ENCODE measurements around the gene ZNF653. TPM values are rescaled to one million over a fixed set of nuclear protein-coding genes. Genes with fewer than 3 reads are reported as not detected.
A peak's percentile ranks its signal among the peaks of the same experiment; 100 is the strongest.
"Not testable (repeated sequence)": the region's sequence is repeated elsewhere in the genome, so short reads cannot be mapped to it uniquely, and the experiment has no call there.

The ZNF653 gene
- total RNA-seq, 4 donors from 2014 or later, result 3.3 to 8.4 (median 5.3) TPM

GRCh38 chr19:11435833-11436313, 69.8 kb downstream of the ZNF653 start:
- DNase-seq (ENCODE audit: low spot score) (no peak), ATAC-seq (ENCODE audit: low FRiP score) (no peak)
- TF ChIP-seq CTCF (IDR thresholded peaks at IDR 0.05), result no peak

- peak; percentile 60 to 95 (median 92) for TF ChIP-seq CTCF (IDR thresholded peaks at IDR 0.05)
- DNase-seq (ENCODE audit: low spot score) (peak; percentile 93), ATAC-seq (ENCODE audit: low FRiP score) (peak; percentile 99)
Measured at GRCh38 chr19:11435057-11435832, 70.4 kb downstream of the ZNF653 start, which contains the start of the genes ODAD3 and PRKCSH. Gene ODAD3, minus strand, starts transcription at chr19:11435121. Its CDS starts 105 bp downstream, at chr19:11435016. Gene PRKCSH, plus strand, starts transcription at chr19:11435635. Its CDS starts 483 bp downstream, at chr19:11436118.

GRCh38 chr19:11434703-11435056, 71.0 kb downstream of the ZNF653 start:
- ATAC-seq (ENCODE audit: low FRiP score), result no peak
- no peak for TF ChIP-seq CTCF (IDR thresholded peaks at IDR 0.05)

GRCh38 chr19:11433526-11433925, 72.1 kb downstream of the ZNF653 start:
- DNase-seq (ENCODE audit: low spot score); ATAC-seq (ENCODE audit: low FRiP score): not testable (repeated sequence)

More at GRCh38 chr19:11434703-11435056, 71.0 kb downstream of the ZNF653 start:
- no peak for DNase-seq (ENCODE audit: low spot score)

Small RNA genes within 50 kb of the gene (small RNA-seq; reads per million reads assigned to genes)
- gene MIR7974 (not detected), gene RN7SL833P (not detected)

Other genes with a start within 250 kb of the ZNF653 start
- gene DOCK6, start 243.3 kb downstream of the ZNF653 start, total RNA-seq, result 100 to 1,000 TPM in 1 of 4 donors, 10 to 100 TPM in 3; 17.1 to 109 (median 41.4) TPM
- not detected for gene TSPAN16, start 209.7 kb downstream of the ZNF653 start, total RNA-seq
- gene RAB3D, start 166.2 kb downstream of the ZNF653 start, total RNA-seq, result 10 to 100 TPM in 3 of 4 donors, 1 to 10 TPM in 1; 8.6 to 33.3 (median 16.8) TPM
- 100 to 1,000 TPM; 144 to 252 (median 185) TPM for gene TMEM205, start 159.6 kb downstream of the ZNF653 start, total RNA-seq
- 10 to 100 TPM; 12.0 to 22.4 (median 16.6) TPM for gene CCDC159, start 159.3 kb downstream of the ZNF653 start, total RNA-seq
- 10 to 100 TPM in 3 of 4 donors, 1 to 10 TPM in 1; 10.0 to 30.6 (median 13.9) TPM for gene PLPPR2, start 150.4 kb downstream of the ZNF653 start, total RNA-seq
- gene SWSAP1, start 131.2 kb downstream of the ZNF653 start, total RNA-seq, result 1 to 10 TPM in 3 of 4 donors, under 1 TPM in 1; 0.48 to 3.8 (median 1.6) TPM
- 10 to 100 TPM in 1 of 4 donors, 1 to 10 TPM in 3; 3.8 to 13.7 (median 6.3) TPM for gene EPOR, start 121.5 kb downstream of the ZNF653 start, total RNA-seq
- gene RGL3, start 86.5 kb downstream of the ZNF653 start, total RNA-seq, result 10 to 100 TPM in 1 of 4 donors, 1 to 10 TPM in 3; 5.9 to 22.9 (median 7.3) TPM
- gene ODAD3, start 70.7 kb downstream of the ZNF653 start, total RNA-seq, result under 1 TPM in 1 of 4 donors, not detected in 3; 0.46 TPM
- gene PRKCSH, start 70.2 kb downstream of the ZNF653 start, total RNA-seq, result 100 to 1,000 TPM in 1 of 4 donors, 10 to 100 TPM in 3; 65.6 to 101 (median 87.6) TPM
- not detected for gene ELAVL3, start 24.8 kb downstream of the ZNF653 start, total RNA-seq
- 10 to 100 TPM; 25.0 to 63.1 (median 33.2) TPM for gene ECSIT, start 23.3 kb upstream of the ZNF653 start, total RNA-seq
- 10 to 100 TPM in 2 of 4 donors, 1 to 10 TPM in 2; 6.4 to 43.8 (median 14.5) TPM for gene CNN1, start 33.0 kb upstream of the ZNF653 start, total RNA-seq
- 10 to 100 TPM; 32.0 to 39.8 (median 33.7) TPM for gene ELOF1, start 53.4 kb upstream of the ZNF653 start, total RNA-seq
- gene ACP5, start 71.8 kb upstream of the ZNF653 start, total RNA-seq, result 100 to 1,000 TPM in 1 of 4 donors, 10 to 100 TPM in 3; 24.4 to 133 (median 36.1) TPM
- gene ZNF627, start 91.6 kb upstream of the ZNF653 start, total RNA-seq, result 10 to 100 TPM in 1 of 4 donors, 1 to 10 TPM in 3; 5.4 to 12.1 (median 6.2) TPM
- 10 to 100 TPM in 1 of 4 donors, 1 to 10 TPM in 3; 3.4 to 14.2 (median 5.4) TPM for gene ZNF823, start 233.1 kb upstream of the ZNF653 start, total RNA-seq